Esophagus muscularis mucosa (tissue), 3 donors: ENCODE data around the gene AKT3.

Experiments used
- POLR2A ChIP-seq: fragments of 450-650 bp; IDR thresholded peaks from one replicate; pipeline ENCODE4 v1.6.1; 2017; ENCODE audit warnings: antibody characterized with exemption, moderate library complexity, mild to moderate bottlenecking, low read depth
- POLR2AphosphoS5 ChIP-seq, 2 donors: sonication (generic); formaldehyde crosslinking; IDR thresholded peaks; one replicate each; pipeline ENCODE4 v1.6.1; 2017; ENCODE audit warnings: antibody characterized with exemption in 2 of 2
- TF ChIP-seq, protein P1 (sequence below), 3 experiments: fragments of 200-600 bp in 2 of 3; fragments of 450-650 bp in 1 of 3; sonication (generic) in 2 of 3; IDR thresholded peaks; one replicate each; pipeline ENCODE4 v1.5.1; 2017 to 2019; ENCODE audit warnings: antibody characterized with exemption in 3 of 3, mild to moderate bottlenecking in 2 of 3, moderate library complexity in 1 of 3

DNA sequence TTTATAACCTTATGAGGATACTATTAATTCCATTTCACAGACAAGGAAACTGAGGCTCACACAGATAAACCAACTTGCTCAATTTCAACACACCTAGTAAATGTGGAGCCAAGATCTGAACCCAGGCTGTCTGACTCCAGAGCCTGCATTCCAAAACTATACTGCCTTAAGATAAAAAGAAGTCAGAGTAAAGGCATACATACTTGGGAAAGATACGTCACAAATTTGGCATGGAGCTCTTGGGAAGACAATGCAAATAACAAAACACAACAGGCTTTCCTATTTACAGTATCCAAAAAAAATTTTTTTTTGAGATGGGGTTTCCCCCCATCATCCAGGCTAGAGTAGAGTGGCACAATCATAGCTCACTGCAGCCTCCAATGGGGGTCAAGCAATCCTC, 5.9 kb downstream of the AKT3 start:
- TF ChIP-seq, protein P1, sequence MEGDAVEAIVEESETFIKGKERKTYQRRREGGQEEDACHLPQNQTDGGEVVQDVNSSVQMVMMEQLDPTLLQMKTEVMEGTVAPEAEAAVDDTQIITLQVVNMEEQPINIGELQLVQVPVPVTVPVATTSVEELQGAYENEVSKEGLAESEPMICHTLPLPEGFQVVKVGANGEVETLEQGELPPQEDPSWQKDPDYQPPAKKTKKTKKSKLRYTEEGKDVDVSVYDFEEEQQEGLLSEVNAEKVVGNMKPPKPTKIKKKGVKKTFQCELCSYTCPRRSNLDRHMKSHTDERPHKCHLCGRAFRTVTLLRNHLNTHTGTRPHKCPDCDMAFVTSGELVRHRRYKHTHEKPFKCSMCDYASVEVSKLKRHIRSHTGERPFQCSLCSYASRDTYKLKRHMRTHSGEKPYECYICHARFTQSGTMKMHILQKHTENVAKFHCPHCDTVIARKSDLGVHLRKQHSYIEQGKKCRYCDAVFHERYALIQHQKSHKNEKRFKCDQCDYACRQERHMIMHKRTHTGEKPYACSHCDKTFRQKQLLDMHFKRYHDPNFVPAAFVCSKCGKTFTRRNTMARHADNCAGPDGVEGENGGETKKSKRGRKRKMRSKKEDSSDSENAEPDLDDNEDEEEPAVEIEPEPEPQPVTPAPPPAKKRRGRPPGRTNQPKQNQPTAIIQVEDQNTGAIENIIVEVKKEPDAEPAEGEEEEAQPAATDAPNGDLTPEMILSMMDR (IDR thresholded peaks at IDR 0.05) = no peak
- TF ChIP-seq POLR2A = no peak
- no peak for TF ChIP-seq POLR2AphosphoS5 (IDR thresholded peaks at IDR 0.05)
